GM12878 (cell line): ENCODE results near the gene AOPEP. TPM values are rescaled to one million over a fixed set of nuclear protein-coding genes. Genes with fewer than 3 reads are reported as not detected.

Source experiments
- ATF2 ChIP-seq: IDR thresholded peaks from 2 replicates; pipeline ENCODE4 v1.6.1; 2012; ENCODE audit warnings: low read length, inconsistent platforms
- BCLAF1 ChIP-seq: fragments of 450-650 bp; IDR thresholded peaks from 2 replicates; pipeline ENCODE4 v1.6.1; 2017; ENCODE audit warnings: antibody characterized with exemption, mild to moderate bottlenecking, moderate library complexity
- CUX1 ChIP-seq: IDR thresholded peaks from 2 replicates; pipeline ENCODE4 v1.6.1; 2012; ENCODE audit warnings: improper control_type of control experiment, low read depth, low read length; ENCODE audit not compliant: insufficient replicate concordance
- ELK1 ChIP-seq: IDR thresholded peaks from 2 replicates; pipeline ENCODE4 v1.6.1; 2012; ENCODE audit warnings: low read depth, low read length, improper control_type of control experiment
- EZH2 ChIP-seq: IDR thresholded peaks from 2 replicates; pipeline ENCODE4 v1.6.1; 2012; ENCODE audit warnings: low read depth, mild to moderate bottlenecking, control low read depth, inconsistent platforms, low read length, borderline replicate concordance; ENCODE audit not compliant: control insufficient read depth
- polyA plus RNA-seq, 11 experiments: library from polyadenylated mRNA; depleted of rRNA in 4 of 11; unstranded in 6 of 11; stranded (reverse) in 5 of 11; fragments of >200 nt; fragmentation: Nextera tagmentation in 4 of 11; fragmentation: Illumina TruSeq in 1 of 11; extraction: Ambion mirVana in 4 of 11; extraction: Trizol in 1 of 11; gene quantifications; 1 replicate in 1 of 11; 2 replicates in 10 of 11; pipeline versions ENCODE4 v1.2.1 to v1.2.3, GENCODE V29; 2011 to 2016; ENCODE audit warnings: inconsistent platforms in 2 of 11, missing spikeins in 2 of 11, low read depth in 1 of 11
- total RNA-seq, 4 experiments: library from RNA; depleted of rRNA in 3 of 4; stranded (reverse); fragments of >200 nt in 3 of 4; fragmentation: Illumina TruSeq in 1 of 4; extraction: Trizol in 1 of 4; gene quantifications; 2 replicates each; pipeline versions ENCODE4 v1.2.1 to v1.2.3, GENCODE V29; 2013 to 2021

AOPEP gene
- total and polyA plus RNA-seq, 10 of the 15 experiments (the other 5 are each of a cell fraction or from before 2014, with no cell fraction given): 2.3 to 16.9 (median 10.1) TPM

GRCh38 chr9:95045751-95046150 is 319.3 kb downstream of the AOPEP start (continued):
- TF ChIP-seq BCLAF1: no peak
- TF ChIP-seq ELK1: no peak
- no peak for TF ChIP-seq ATF2
- TF ChIP-seq EZH2: no peak
- TF ChIP-seq CUX1: no peak
- TF ChIP-seq, all 136 proteins: peak for 0
